Measurements from ENCODE around the gene RCVRN. TPM values are rescaled to one million over a fixed set of nuclear protein-coding genes. Genes with fewer than 3 reads are reported as not detected.
"Not testable (repeated sequence)": the region's sequence is repeated elsewhere in the genome, so short reads cannot be mapped to it uniquely, and the experiment has no call there.

RCVRN gene
- total and polyA plus RNA-seq, 2 donors (not counting 1 experiment from before 2014, with no cell fraction given): not detected

- Histone ChIP-seq H3K27ac (ENCODE audit: insufficient read depth, low read length) (no peak overlapping the region), H4K20me1 (ENCODE audit: control insufficient read depth, extremely low read depth, insufficient read depth, low read length) (no peaks in the 10 kb centered on the region), H3K9me3 (ENCODE audit: control insufficient read depth, insufficient read depth, low read depth, low read length) (no peaks in the 10 kb centered on the region), H3K4me1 (ENCODE audit: control insufficient read depth, extremely low read depth, insufficient read depth, low read length) (no peaks in the 10 kb centered on the region), H3K4me2 (ENCODE audit: extremely low read depth, insufficient read depth, low read length) (no peak overlapping the region), H2AFZ (ENCODE audit: low read length) (no peak overlapping the region), H3K9ac (ENCODE audit: insufficient read depth, low read length) (no peak overlapping the region), H3K79me2 (ENCODE audit: control insufficient read depth, insufficient read depth, low read length) (no peaks in the 10 kb centered on the region), H3K27me3 (ENCODE audit: control insufficient read depth, insufficient read depth, low read length) (no peaks in the 10 kb centered on the region), H3K36me3 (ENCODE audit: control insufficient read depth, insufficient read depth, low read length) (no peaks in the 10 kb centered on the region), H3K4me3 (replicated peaks in 1 of 4; ENCODE audit: control extremely low read depth in 1 of 4, insufficient read depth in 1 of 4, low read depth in 3 of 4, low read length in 4 of 4) (no peak overlapping the region)
- TF ChIP-seq, protein P1, sequence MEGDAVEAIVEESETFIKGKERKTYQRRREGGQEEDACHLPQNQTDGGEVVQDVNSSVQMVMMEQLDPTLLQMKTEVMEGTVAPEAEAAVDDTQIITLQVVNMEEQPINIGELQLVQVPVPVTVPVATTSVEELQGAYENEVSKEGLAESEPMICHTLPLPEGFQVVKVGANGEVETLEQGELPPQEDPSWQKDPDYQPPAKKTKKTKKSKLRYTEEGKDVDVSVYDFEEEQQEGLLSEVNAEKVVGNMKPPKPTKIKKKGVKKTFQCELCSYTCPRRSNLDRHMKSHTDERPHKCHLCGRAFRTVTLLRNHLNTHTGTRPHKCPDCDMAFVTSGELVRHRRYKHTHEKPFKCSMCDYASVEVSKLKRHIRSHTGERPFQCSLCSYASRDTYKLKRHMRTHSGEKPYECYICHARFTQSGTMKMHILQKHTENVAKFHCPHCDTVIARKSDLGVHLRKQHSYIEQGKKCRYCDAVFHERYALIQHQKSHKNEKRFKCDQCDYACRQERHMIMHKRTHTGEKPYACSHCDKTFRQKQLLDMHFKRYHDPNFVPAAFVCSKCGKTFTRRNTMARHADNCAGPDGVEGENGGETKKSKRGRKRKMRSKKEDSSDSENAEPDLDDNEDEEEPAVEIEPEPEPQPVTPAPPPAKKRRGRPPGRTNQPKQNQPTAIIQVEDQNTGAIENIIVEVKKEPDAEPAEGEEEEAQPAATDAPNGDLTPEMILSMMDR (conservative IDR thresholded peaks at IDR 0.05 in 1 of 2, IDR thresholded peaks at IDR 0.05 in 1 of 2; ENCODE audit: low read depth in 1 of 2, low read length in 2 of 2): peak; percentile 76 to 87
- TF ChIP-seq EZH2 (IDR thresholded peaks at IDR 0.05; ENCODE audit: low read length, missing control alignments): no peak
- peak; percentile 53 to 82 for DNase-seq (ENCODE audit: low read depth in 2 of 2)
Observed at GRCh38 chr17:9924735-9925191, 19.7 kb upstream of the RCVRN start.

- Histone ChIP-seq H3K4me3 (replicated peaks in 1 of 4; ENCODE audit: control extremely low read depth in 1 of 4, insufficient read depth in 1 of 4, low read depth in 3 of 4, low read length in 4 of 4) (no peak overlapping the region), H3K9ac (ENCODE audit: insufficient read depth, low read length) (no peak overlapping the region), H3K36me3 (ENCODE audit: control insufficient read depth, insufficient read depth, low read length) (no peaks in the 10 kb centered on the region), H3K4me1 (ENCODE audit: control insufficient read depth, extremely low read depth, insufficient read depth, low read length) (no peaks in the 10 kb centered on the region), H3K27ac (ENCODE audit: insufficient read depth, low read length) (no peak overlapping the region), H3K27me3 (ENCODE audit: control insufficient read depth, insufficient read depth, low read length) (no peaks in the 10 kb centered on the region), H3K79me2 (ENCODE audit: control insufficient read depth, insufficient read depth, low read length) (no peaks in the 10 kb centered on the region), H2AFZ (ENCODE audit: low read length) (no peak overlapping the region), H4K20me1 (ENCODE audit: control insufficient read depth, extremely low read depth, insufficient read depth, low read length) (no peaks in the 10 kb centered on the region), H3K9me3 (ENCODE audit: control insufficient read depth, insufficient read depth, low read depth, low read length) (no peaks in the 10 kb centered on the region), H3K4me2 (ENCODE audit: extremely low read depth, insufficient read depth, low read length) (no peak overlapping the region)
- DNase-seq (ENCODE audit: low read depth in 2 of 2): no peak
- TF ChIP-seq, protein P1 (conservative IDR thresholded peaks at IDR 0.05 in 1 of 2, IDR thresholded peaks at IDR 0.05 in 1 of 2; ENCODE audit: low read depth in 1 of 2, low read length in 2 of 2): no peak
- TF ChIP-seq EZH2 (IDR thresholded peaks at IDR 0.05; ENCODE audit: low read length, missing control alignments): no peak
Observed at GRCh38 chr17:9922012-9922848, 17.2 kb upstream of the RCVRN start.

GRCh38 chr17:9921216-9921615 lies 16.1 kb upstream of the RCVRN start:
- H3K4me3 ChIP-seq (replicated peaks in 1 of 4; ENCODE audit: control extremely low read depth in 1 of 4, insufficient read depth in 1 of 4, low read depth in 3 of 4, low read length in 4 of 4); H3K27me3 ChIP-seq (ENCODE audit: control insufficient read depth, insufficient read depth, low read length); H3K4me2 ChIP-seq (ENCODE audit: extremely low read depth, insufficient read depth, low read length); H3K9ac ChIP-seq (ENCODE audit: insufficient read depth, low read length); H3K9me3 ChIP-seq (ENCODE audit: control insufficient read depth, insufficient read depth, low read depth, low read length); H3K36me3 ChIP-seq (ENCODE audit: control insufficient read depth, insufficient read depth, low read length); H3K79me2 ChIP-seq (ENCODE audit: control insufficient read depth, insufficient read depth, low read length); H3K4me1 ChIP-seq (ENCODE audit: control insufficient read depth, extremely low read depth, insufficient read depth, low read length); H4K20me1 ChIP-seq (ENCODE audit: control insufficient read depth, extremely low read depth, insufficient read depth, low read length); H2AFZ ChIP-seq (ENCODE audit: low read length); DNase-seq (ENCODE audit: low read depth in 2 of 2); H3K27ac ChIP-seq (ENCODE audit: insufficient read depth, low read length): not testable (repeated sequence)
